Activated naive CD4-positive, alpha-beta T cell treated with anti-CD3 and anti-CD28 coated beads, Interleukin-2, amount 50 U/mL, for 16 hours (primary cell): ENCODE data around the gene SPR.

ENCODE experiments used
- DNase-seq: peaks from one replicate; pipeline ENCODE4 v3.0.0-alpha.2; 2020

SPR gene

DNA sequence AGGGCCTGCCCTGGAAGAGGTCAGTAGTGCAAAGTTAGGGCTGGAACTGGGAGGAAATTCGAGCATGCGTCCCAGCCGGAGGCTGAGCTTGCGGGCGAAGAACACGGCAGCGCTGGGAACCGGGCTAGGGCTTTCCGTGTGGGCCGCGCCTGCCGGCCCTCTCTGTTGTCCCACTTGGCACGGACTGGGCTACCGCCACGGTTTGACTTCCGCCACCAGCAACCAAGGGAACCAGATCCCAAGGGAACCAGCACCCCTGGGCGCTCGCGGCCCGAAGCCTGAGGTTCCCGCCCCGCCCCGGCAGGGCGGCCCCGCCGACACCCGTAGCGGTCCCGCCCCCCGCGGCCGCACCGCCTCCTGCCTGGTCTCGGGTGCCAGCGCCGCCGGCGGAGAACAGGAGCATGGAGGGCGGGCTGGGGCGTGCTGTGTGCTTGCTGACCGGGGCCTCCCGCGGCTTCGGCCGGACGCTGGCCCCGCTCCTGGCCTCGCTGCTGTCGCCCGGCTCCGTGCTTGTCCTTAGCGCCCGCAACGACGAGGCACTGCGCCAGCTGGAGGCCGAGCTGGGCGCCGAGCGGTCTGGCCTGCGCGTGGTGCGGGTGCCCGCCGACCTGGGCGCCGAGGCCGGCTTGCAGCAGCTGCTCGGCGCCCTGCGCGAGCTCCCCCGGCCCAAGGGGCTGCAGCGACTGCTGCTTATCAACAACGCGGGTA, at the start of gene SPR:
Gene SPR (plus strand): TSS at position 377 of the 708 bp plus-strand sequence. CDS start 25 bp downstream, at position 402.
- DNase-seq: peak; percentile 74

DNA sequence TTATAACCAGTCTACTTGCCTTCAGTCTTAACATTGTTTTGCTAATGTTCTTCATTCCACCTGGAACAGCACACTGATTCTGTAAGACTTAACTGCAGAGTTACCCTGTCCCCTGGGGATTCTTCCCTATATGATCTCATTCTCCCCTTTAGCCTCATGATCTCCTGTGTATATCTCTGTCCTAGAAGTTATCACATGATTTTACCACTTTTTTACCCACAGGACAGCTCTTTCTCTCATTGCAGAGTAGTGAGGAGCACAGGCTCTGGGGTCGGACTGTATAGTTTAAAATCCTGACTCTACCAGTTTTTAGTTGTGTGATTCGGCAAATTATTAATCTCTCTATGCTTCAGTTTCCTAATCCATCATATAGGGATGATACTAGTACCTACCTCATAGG, 47.1 kb upstream of the SPR start:
- DNase-seq: no peak

DNA sequence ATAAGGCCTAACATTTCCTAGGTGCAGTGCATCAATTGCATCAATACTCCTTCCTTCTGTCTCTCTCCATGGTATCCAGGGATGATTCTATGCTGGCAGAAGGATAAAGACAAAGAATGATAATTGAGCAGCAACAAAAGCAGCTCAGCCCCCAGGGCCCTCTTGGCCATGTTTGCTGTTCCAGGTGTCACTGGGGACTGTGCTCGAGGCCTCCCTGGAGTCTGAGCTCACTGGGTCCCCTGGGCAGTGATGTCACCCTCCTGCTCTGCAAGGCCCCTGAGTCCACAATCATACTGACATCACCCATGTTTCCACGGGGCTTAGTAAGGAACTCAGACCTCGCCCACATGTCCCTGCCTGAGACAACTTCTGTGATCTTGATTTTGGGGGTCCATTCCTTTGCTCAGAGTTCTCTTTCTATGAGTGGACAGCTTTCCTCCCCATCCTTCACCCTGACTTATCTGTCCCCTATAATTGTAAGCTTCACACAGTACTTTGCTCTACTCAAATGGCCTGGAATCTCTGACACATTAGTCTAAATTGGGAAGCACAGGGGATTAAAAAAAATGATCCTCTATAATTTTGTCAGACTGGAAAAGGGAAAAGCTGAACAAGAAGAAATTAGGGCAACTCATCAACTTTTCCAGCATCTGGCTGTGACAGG, 45.6 kb upstream of the SPR start:
- DNase-seq: no peak

DNA sequence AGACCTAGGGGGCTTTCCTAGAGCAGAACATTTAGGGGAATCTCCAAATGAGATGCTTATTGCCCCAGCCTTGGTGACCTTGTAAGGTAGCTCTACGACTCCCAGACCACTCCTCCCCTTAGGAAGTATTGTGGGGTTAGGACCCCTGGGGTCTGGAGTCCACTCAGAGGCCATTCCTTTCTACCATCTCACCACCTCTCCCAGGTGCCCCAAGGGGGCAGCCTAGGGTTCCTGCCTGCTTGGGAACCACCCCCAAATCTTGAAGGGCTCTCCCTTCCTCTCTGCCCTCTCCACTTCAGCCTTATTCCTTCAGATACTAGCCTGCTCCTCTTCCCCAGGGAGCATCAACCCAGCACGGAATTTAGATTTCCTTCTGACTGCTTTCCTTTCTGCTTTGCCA, 43.9 kb upstream of the SPR start:
- DNase-seq: no peak

DNA sequence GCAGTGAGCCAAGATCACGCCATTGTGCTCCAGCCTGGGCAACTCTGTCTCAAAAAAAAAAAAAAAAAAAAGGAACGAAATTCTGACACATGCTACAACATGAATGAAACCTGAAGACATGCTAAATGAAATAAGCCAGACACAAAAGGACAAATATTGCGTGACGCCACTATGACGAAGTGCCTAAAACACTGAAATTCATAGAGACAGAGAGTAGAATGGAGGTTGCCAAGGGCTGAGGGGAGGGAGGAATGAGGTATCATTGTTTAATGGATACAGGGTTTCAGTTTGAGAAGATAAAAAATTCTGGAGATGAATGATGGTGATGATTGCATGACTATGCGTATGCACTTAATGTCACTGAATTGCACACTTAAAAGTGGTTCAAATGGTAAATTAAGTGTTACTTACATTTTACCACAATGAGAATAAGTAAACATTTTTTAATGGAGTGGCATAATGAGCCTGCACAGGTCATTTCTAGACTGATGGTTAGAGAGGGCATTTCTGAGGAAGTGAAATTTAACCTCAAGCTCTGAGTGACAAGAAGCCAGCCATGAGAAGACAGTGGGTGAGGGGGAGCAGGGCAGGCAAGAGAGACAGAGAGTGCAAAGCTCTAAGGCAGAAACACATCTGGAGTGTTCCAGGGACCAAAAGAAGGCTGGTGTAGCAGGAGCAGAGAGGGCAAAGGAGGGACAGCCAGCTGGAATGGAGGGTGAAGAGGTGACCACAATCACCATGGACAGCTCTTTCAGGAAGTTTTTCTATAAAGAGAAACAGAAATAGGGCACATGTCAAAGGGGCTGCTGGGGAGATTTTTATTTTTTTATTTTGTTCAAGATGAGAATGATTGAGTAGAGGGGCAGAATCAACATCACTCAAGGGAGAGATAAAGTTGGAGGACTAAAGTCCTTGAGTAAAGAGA, 40.8 kb upstream of the SPR start:
- no peak for DNase-seq

DNA sequence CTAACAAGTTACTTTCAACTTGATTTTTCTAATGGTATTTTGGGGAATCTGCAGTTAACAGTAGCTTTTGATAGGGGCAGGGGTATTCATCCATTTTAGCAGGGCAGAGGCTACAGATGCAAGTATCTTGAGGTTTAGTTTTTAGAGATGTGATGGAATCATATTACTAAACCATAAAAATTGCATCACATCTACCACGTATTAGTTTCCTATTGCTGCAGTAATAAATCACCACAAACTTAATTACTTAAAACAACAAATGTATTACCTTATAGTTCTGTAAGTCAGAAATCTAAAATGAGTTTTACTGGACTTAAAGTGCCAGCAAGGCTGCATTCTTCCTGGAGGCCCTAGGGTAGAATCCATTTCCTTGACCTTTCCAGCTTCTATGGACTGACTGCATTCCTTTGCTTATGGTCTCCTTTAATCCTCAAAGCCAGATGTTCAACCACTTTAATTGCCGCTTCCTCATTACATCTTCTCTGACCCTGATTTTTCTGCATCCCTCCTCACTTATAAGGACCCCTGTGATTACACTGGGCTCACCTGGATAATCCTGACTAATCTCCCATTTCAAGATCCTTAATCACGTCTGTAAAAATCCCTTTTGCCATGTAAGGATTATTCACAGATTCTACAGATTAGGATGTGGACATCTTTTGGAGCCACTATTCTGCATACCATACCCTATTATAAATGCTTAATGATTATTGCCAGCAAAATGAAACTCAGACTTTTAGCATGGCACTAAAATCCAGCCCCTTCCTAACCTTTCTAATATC, 39.5 kb upstream of the SPR start:
- no peak for DNase-seq

DNA sequence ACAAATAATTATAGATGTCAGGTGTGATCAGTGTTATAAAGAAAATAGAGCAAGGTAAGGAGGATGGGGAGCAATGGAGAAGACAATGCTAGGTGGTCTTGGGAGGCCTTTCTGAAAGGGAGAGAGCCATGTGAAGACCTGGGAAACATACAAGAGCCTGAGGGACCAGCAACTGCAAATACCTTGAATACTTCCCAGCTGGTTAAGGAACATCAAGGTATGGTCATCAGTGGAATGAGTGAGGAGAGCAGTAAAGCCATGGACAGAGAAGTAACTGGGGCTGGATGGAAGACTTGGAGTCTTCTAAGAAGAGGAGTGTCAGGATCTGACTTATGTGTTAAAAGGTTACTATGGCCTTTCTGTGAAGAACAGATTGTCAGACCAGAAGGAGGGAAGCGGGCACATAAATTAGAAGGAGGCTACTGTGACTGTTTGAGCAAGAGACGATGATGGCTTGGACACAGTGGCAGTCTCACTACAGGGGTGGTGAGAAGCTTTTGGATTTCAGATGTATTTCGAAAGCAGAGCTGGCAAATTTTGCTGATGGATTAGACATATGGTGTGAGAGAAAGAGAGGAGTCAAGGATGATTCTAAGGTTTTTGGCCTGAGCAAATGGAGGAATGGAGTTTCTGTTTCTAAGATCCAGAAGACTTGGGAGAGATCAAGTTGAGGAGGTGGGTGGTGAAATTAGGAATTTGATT, 38.6 kb upstream of the SPR start:
- DNase-seq: no peak

DNA sequence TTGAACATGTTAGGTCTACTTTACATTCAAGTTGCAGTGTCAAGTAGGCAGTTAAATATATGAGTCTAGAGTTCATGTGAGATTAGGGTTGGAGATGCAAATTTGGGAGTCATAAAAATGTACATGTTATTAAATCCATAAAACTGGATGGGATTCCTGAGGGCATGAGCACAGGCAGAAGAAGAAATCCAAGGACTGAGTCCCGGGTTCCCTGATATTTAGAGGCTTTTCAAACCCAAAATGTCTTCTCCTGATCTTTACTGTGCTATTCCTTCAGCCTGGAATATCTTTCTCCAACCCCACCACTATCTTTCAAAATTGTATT, 38.1 kb upstream of the SPR start:
- no peak for DNase-seq

DNA sequence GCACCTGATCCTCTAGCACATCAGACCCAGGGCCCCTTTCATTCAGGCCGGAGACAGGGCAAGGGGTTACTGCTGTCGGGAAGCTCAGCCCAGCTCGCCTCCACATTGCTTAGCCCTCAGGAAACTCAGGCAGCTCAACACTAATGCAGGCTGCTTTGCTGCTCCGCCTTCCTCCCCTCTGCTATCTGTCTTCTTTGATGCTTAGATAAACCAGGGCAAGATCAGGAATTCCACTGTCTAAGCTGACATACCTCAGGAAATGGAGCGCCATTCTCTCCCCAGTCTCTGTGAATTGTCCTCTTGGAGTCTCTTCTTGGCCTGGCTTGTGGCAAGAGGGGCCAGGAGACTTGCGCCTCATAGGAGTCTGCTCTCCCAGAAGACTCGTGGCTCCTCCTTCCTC, 35.9 kb upstream of the SPR start:
- no peak for DNase-seq

DNA sequence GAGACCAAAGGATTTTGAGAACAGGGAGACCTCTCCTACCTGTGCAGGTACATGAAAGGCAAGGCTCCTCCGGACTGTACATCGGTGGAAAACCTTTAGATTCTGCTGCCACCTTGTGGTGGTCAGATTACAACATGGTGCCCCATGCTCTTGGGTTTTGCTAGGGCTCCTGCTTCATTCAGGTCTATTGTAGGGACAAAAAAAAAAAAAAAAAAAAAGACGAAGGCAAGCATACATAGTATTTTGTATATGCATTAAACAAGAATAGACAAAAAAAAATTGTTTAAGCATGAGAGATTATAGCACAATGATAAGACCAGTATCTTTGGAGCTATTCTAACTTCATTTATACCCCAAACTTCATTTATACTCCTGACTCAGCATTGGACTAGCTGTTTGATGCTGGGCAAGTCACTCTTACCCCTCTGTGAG, 27.4 kb upstream of the SPR start:
- DNase-seq: peak; percentile 54

DNA sequence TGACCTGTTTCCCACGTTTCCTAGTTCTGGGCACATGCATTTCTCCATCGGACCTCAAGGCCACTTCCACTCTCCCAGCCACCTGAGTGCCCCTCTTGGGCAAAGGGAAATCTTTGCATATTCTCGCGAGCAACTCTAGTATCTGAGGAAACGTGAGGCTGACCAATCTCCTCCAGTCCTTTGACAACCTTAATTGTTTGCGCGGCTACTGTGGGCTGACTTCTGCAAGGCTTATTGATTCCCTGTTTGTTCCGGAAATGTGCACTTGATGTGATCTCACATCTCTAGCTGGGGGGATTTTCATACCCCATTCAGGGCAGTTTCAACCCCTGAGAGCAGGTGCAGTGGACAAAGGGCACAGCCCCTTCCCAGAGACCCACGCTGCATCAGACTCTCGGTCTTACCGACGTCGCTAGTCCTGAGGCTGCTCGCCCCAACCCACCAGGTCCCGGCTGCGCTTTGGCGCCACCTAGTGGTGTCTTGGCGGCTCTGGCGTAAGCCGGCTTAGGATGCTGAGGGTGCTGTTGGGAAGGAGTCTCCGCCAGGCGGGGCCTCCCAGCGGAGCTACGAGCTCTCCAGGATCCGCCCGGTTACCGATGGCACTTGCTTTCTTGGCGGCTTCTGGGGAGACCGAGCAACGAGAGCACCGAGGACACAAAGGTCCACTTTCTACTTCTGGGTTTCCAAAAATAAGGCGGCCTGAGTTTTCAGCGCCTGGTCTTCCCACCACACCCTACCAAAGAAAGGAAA, 24.8 kb upstream of the SPR start:
- DNase-seq: peak; percentile 86

DNA sequence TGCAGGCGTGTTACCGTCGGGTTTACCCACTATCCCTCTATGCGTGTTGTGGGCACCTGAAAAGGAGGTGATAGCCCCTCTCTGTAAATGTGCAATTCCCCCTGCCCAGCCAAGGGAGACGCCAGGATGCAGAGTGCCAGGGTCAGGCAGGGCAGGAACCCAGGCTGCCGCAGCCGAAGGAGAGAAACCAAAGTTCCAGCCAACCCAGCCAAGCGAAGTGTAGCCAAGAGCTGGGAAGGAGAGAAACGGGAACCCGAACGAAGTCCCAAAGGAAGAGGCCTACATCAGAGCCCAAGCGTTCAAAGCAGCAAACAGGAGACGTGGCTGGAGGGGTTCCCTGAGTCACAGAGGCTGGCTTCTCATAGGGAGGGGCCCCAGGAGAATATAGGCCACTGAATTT, 24.2 kb upstream of the SPR start:
- no peak for DNase-seq

DNA sequence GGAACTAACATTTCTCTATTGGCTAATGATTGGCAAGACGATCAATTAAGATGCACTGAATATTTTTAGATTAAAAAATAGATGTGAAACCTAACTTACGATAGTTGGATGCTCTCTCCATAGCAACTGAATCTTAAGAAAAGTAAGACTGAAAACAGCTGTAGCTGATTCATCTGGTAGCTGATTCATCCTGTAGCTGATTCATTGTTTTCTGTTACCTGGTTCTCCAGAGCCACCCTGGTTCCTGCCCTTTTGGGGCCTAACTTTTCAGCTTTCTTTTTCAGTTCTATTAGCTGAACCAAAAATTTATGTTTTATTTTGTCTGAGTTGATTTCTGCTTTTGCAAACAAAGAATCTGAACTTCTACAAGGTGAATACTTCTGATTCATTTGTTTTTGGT, 22.7 kb upstream of the SPR start:
- peak; percentile 40 for DNase-seq

DNA sequence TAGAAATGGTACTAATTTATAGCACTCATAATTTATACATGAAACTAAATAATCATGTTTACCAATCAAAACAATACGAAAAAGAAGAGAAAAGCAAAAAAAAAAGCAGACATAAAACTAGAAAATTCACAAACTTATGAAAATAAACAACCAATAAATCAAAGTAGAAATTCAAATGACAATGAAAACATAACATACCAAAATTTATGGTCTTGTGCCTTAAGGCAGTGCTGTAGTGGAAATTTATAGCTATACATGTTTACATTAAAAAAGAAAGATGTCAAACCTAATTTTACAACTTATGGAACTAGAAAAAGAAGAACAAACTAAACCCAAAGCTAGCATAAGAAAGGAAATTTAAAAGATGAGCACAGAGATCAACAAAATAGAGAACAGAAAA, 16.1 kb upstream of the SPR start:
- DNase-seq: no peak

DNA sequence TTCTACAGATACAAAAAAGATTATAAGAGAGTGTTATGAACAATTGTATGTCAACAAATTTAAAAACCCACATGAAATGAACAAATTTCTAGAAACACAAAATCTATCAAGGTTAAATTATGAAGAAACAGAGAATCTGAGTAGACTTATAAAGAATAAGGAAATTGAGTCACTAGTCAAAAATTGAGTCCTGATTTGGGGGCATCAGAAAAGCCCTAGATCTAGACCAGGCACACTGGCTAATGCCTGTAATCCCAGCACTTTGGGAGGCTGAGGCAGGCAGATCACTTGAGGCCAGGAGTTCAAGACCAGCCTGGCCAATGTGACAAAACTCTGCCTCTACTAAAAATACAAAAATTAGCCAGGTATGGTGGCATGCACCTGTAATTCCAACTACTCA, 15.3 kb upstream of the SPR start:
- no peak for DNase-seq

DNA sequence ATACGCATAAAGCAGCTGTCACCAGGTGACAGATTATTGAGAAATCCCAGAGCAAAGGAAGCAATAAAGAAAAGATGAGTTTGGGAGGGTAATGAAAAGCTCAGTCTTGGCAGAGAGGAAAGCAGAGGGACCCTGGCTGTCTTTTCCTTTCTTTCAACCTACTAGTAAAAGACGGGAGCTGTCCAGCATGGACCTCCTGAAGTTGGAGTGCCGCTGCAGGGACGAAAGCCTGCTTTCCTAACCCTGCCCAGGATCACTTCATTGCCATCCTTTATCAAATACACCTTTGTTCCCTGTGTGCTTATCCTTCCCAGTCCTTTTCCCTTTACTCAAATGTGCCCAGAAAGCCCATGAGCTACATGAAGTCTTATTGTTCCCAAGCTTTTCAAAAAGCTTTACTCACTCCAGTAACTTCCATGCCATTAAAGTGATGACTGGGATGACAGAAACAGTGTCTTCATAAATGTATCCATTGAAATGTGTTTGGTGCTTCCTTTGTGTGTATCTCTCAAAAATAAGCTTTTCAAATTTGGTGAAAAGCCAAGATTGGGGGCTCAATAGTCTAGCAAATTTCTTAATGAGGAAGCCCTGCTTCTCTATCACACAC, 3.7 kb upstream of the SPR start:
- peak; percentile 33 for DNase-seq

DNA sequence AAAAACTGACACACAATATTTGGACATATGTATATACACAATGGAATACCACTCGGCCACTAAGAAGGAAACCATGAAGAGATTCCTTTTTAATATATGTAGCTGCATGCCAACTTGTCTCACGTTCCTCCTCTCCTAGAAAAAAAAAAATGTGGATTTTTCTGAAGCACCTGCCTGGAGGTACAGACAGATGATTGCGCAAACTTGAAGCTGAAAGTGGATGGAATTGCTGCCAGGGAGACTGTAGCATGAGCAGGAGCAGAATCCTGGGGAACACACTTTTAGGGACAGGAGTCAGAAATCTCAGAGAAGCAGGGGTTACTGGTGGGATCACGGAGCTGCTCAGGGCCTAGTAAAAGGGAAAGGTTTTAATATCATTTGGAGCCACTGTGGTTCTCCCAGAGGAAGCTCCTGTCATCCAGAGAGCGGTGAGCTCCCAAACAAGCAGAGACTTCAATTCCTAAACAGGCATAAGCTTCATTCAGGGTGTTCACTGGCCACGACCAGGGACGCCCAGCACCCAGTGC, 640 bp upstream of the SPR start:
- DNase-seq: no peak

DNA sequence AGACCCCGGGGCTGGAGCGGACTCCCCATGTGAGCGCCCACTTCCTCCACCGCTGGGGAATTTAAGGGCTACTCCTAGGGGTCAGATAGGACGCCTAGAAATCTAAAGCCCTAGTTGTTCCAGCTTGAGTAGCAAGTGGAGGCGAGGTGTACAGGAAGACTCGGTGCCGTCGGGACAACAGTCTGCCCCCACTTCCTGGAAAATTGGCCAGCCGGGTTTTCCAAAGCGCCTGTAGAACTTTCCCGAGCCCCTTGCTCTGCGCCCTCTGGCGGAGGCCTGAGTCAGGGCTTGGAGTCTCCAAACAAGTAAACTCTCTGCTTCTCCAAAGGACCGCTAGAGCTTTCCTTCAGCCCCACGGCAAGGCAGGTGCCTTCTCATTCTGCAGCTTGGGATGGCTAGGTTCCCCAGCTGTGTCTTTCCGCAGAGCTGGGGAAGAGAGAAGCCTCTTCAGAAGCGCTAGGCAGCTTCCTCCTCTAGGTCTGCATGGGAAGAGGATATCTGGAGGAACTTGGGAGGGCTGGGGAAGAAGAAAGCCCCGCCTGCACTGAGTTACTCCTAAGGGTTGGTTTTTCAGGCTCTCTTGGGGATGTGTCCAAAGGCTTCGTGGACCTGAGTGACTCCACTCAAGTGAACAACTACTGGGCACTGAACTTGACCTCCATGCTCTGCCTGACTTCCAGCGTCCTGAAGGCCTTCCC, 681 bp downstream of the SPR start:
- peak; percentile 65 for DNase-seq

DNA sequence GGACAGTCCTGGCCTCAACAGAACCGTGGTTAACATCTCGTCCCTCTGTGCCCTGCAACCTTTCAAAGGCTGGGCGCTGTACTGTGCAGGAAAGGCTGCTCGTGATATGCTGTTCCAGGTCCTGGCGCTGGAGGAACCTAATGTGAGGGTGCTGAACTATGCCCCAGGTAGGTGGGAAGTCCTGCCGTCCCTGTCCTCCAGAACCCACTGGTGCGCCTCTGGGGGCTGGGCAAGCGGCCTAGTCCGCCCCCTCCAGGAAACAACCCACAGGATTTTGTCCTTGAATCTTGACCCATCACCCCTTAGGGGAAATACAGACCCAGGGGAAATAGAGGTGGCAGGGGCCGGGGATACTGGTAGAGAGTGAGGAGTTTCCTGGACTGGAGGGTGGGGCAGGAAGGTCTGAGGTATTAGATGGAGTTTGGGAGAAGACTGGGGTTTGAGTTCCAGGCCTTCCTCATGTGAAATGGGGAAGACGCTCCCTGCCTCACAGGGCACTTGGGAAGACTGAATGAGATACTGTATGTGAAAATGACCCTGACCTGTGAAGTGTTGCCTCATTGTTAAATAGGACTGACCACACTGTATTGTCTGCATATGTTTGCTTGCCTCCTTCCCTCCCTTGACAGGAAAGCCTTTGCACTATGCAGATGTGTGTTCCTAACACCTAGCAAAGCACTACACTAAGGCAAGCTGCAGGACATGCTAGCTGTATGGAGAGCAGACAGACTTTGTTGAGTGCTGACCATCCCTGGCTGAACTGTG, 1.4 kb downstream of the SPR start:
- no peak for DNase-seq
